HepG2 (cell line): ENCODE results near the gene NID1.

Experiments used
- EP300 ChIP-seq, 3 experiments: sonication (generic) in 1 of 3; formaldehyde crosslinking in 1 of 3; IDR thresholded peaks; 2 replicates each; pipeline versions ENCODE4 v1.5.1 to v1.6.1; 2011 to 2020; ENCODE audit warnings: low read depth in 2 of 3, low read length in 2 of 3, borderline replicate concordance in 1 of 3, improper control_type of control experiment in 1 of 3, mild to moderate bottlenecking in 1 of 3, missing genetic modification reagents in 1 of 3, moderate library complexity in 1 of 3
- RFX1 ChIP-seq: fragments of 450-650 bp; IDR thresholded peaks from 2 replicates; pipeline ENCODE4 v1.6.1; 2017
- ZNF121 ChIP-seq: sonication (generic); formaldehyde crosslinking; IDR thresholded peaks from 2 replicates; pipeline ENCODE4 v1.5.0; 2020; ENCODE audit warnings: mild to moderate bottlenecking, missing genetic modification reagents
- ZNF17 ChIP-seq: sonication (generic); formaldehyde crosslinking; IDR thresholded peaks from 2 replicates; pipeline ENCODE4 v1.5.0; 2020; ENCODE audit warnings: mild to moderate bottlenecking, missing genetic modification reagents

DNA sequence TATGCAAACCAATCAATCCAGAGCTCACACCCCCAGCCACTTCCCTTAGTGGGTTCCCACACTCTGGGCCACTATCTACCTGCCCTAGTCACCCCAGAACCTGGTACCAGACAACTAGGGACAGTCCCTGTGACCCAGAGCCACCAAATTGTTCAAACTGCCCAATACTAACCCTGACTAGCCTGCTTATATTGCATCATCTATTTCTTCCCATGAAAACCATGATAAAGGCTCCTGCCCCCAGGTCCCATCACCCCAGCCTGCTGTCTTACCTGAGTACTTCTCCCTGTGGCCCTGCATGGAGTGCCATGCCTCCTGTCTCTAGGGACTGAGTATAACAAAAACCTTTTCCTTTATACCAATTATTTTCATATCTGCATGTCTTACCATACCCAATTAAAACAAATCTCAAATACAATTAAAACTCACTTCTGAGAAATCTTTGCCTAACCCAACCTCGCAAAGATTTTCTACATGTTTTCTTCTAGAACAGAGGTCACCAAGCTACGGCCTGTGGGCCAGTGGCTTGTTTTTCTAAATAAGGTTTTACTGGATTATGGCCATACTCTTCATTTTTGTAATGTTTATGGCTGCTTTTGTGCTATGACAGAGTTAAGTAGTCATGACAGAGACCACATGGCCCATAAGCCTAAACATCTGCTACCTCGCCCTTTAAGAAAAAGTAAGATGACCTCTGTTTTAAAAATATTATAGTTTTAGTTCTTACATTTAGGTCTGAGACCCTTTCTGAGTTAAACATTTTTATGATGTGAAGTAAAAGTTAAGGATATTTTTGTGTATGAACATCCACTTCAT lies 31.0 kb upstream of the NID1 start:
- TF ChIP-seq ZNF17 (CRISPR knock-in tag) = no peak
- no peak for TF ChIP-seq RFX1
- TF ChIP-seq ZNF121 = no peak
- no peak for TF ChIP-seq EP300 (IDR thresholded peaks at IDR 0.05; ENCODE audit: low read depth in 2 of 2, low read length in 2 of 2)
- TF ChIP-seq EP300 (CRISPR knock-in tag; IDR thresholded peaks at IDR 0.05; ENCODE audit: borderline replicate concordance) = no peak
